Cardiac muscle cell (in vitro differentiated cells and primary cell): ENCODE results near the gene LCLAT1. TPM values are rescaled to one million over a fixed set of nuclear protein-coding genes. Genes with fewer than 3 reads are reported as not detected.

Experiments used
- DNase-seq, 2 donors: peaks; one replicate each; pipeline versions ENCODE4 v3.0.0 to v3.0.0-alpha.2; 2010 to 2017; ENCODE audit warnings: low read depth in 1 of 2, low spot score in 1 of 2
- H3K27ac ChIP-seq: fragments of 200-600 bp; sonication (generic); 2 replicates; pipeline ENCODE4 v1.5.1; 2016
- H3K27me3 ChIP-seq: fragments of 200-600 bp; sonication (generic); 2 replicates; pipeline ENCODE4 v1.6.0; 2016; ENCODE audit warnings: control low read depth
- H3K36me3 ChIP-seq: fragments of 200-600 bp; sonication (generic); 2 replicates; pipeline ENCODE4 v1.5.1; 2016; ENCODE audit warnings: control low read depth
- H3K4me1 ChIP-seq: fragments of 200-600 bp; sonication (generic); 2 replicates; pipeline ENCODE4 v1.8.1; 2017; ENCODE audit warnings: low read depth, mild to moderate bottlenecking, mixed run types
- H3K4me3 ChIP-seq: fragments of 200-600 bp; sonication (generic); 2 replicates; pipeline ENCODE4 v1.5.1; 2016; ENCODE audit warnings: mild to moderate bottlenecking
- H3K9me3 ChIP-seq: fragments of 200-600 bp; sonication (generic); 2 replicates; pipeline ENCODE4 v1.5.1; 2017; ENCODE audit warnings: low read depth, mild to moderate bottlenecking, control low read depth
- polyA plus RNA-seq: library from polyadenylated mRNA; unstranded; fragments of >200 nt; fragmentation: Nextera tagmentation; extraction: Ambion mirVana; gene quantifications from 2 replicates; pipeline ENCODE4 v1.2.1, GENCODE V29; 2016
- total RNA-seq: library from RNA; depleted of rRNA; stranded (reverse); fragments of >200 nt; gene quantifications from 2 replicates; pipeline ENCODE4 v1.2.3, GENCODE V29; 2016
- TF ChIP-seq, protein P1 (sequence below): IDR thresholded peaks from 2 replicates; pipeline ENCODE4 v1.5.1; 2012; ENCODE audit warnings: low read depth, mild to moderate bottlenecking, low read length

LCLAT1 gene
- total and polyA plus RNA-seq, 2 experiments from 2014 or later = 19.6 to 25.5 TPM

DNA sequence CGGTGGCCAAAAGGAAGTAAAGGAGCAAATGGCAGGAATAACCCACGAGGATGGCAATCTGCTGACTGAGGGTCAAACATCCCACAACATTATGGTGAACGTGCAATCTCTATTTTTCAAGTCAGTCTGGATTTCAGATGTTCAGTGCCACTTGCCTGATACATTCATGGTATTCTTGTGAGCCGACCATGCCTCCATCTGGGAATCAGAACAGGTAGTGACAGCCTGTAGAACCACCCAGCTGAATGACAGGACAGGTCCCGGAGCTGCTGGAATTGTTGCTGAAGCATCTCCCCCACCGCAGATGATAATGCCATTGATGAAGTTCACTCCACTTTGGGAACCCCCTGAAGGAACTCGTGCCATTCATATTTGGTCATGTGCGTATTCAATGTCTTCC, 237.0 kb downstream of the LCLAT1 start:
- TF ChIP-seq, protein P1, sequence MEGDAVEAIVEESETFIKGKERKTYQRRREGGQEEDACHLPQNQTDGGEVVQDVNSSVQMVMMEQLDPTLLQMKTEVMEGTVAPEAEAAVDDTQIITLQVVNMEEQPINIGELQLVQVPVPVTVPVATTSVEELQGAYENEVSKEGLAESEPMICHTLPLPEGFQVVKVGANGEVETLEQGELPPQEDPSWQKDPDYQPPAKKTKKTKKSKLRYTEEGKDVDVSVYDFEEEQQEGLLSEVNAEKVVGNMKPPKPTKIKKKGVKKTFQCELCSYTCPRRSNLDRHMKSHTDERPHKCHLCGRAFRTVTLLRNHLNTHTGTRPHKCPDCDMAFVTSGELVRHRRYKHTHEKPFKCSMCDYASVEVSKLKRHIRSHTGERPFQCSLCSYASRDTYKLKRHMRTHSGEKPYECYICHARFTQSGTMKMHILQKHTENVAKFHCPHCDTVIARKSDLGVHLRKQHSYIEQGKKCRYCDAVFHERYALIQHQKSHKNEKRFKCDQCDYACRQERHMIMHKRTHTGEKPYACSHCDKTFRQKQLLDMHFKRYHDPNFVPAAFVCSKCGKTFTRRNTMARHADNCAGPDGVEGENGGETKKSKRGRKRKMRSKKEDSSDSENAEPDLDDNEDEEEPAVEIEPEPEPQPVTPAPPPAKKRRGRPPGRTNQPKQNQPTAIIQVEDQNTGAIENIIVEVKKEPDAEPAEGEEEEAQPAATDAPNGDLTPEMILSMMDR = no peak
- no peaks in the 10 kb centered on the region for H3K9me3 ChIP-seq
- H3K4me3 ChIP-seq = no peak overlapping the region
- peaks cover 9% of the 10 kb centered on the region for H3K4me1 ChIP-seq
- H3K36me3 ChIP-seq = no peaks in the 10 kb centered on the region
- no peak for DNase-seq
- H3K27ac ChIP-seq = no peak overlapping the region
- H3K27me3 ChIP-seq = no peaks in the 10 kb centered on the region

DNA sequence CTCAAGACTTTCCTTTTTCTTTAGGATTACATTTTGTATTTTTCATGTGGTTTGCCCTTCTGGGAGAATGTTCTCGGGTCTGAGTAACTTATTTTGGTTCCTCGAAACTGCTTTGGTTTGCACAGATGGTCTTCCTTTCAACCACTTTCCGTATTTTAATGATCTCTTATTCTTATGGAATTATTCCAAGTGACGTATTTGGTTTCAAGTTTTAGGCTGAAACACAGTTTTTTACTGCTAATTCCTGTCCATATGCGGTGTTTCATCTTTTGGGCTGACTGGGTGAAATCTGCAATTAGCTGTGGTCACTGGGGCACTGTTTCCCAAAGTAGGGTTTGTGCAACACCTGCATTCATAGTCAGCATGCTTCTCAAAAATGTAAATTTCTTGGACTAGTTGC, 237.5 kb downstream of the LCLAT1 start:
- Histone ChIP-seq H3K27ac (no peak overlapping the region), H3K9me3 (no peaks in the 10 kb centered on the region), H3K4me1 (peaks cover 14% of the 10 kb centered on the region), H3K27me3 (no peaks in the 10 kb centered on the region), H3K4me3 (no peak overlapping the region), H3K36me3 (no peaks in the 10 kb centered on the region)
- no peak for DNase-seq
- TF ChIP-seq, protein P1 = no peak

DNA sequence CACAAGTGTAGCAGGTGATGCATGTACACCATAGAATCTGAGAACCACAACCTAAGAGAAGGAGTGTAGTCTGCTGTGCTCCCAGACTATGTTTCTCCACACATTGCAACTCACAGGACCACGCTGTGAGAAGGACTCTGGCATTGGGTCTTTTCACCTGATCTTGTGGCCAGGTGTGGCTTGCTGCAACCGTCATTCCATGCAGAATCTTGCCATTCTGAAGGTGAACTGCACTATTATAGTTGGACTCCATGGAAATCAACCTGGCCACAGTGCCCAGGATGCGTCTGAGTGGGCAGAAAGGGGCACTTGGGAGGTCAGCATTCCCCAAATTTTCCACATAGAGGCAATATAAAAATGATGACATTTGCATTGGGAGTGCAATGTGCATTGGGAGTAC, 237.9 kb downstream of the LCLAT1 start:
- DNase-seq = no peak
- TF ChIP-seq, protein P1 = no peak

DNA sequence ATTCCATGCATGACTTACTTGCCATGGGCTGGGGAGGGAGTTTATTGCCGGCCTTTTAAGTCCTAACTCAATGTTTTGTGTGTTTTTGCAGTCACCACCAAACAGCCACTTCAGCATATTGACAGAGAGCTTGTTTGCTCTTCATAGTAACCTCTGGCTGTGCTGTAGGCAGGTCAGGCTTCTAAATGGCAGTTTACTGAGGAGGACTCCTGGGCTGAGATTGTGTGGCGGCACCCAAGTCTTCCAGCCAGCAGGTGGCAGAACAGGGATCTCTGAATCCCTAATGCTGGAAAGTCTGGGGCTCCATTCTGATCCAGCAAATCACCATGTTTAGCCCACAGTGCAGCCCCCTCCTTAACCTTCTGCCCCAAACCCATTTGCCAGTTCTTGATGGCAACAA, 239.0 kb downstream of the LCLAT1 start:
- no peaks in the 10 kb centered on the region for H3K36me3 ChIP-seq
- peak in 1 of 2 donors; percentile 63 for DNase-seq
- no peaks in the 10 kb centered on the region for H3K9me3 ChIP-seq
- no peak overlapping the region for H3K4me3 ChIP-seq
- H3K27me3 ChIP-seq = no peaks in the 10 kb centered on the region
- H3K27ac ChIP-seq = no peak overlapping the region
- H3K4me1 ChIP-seq = peaks cover 20% of the 10 kb centered on the region
- TF ChIP-seq, protein P1 = peak; percentile 23

More for the DNA sequence above, 237.9 kb downstream of the LCLAT1 start:
- H3K27me3 ChIP-seq = no peaks in the 10 kb centered on the region
- H3K4me1 ChIP-seq = peaks cover 19% of the 10 kb centered on the region
- no peak overlapping the region for H3K27ac ChIP-seq
- H3K9me3 ChIP-seq = no peaks in the 10 kb centered on the region
- H3K36me3 ChIP-seq = no peaks in the 10 kb centered on the region
- H3K4me3 ChIP-seq = no peak overlapping the region

DNA sequence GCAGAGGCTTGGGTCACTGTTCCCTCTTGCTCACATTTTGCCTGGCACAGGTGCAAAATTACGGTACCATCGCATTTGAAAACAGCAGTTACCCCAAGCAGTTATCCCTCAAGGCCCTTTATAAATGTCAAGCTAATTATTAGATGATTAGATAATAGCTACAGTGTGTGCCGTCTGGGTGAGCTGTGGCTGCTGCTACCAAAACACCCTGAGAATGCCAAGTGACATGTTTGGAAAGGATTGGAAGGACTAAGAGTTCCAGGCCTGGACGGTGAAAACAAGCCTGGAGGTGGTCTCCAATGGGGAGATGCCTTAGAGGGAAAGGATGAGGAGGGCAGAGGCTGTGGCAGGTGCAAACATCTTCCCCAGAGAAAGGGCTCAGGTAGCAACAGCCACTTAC, 239.6 kb downstream of the LCLAT1 start:
- no peaks in the 10 kb centered on the region for H3K9me3 ChIP-seq
- TF ChIP-seq, protein P1 = no peak
- peaks cover 20% of the 10 kb centered on the region for H3K4me1 ChIP-seq
- no peaks in the 10 kb centered on the region for H3K27me3 ChIP-seq
- no peak for DNase-seq
- H3K36me3 ChIP-seq = no peaks in the 10 kb centered on the region
- H3K27ac ChIP-seq = no peak overlapping the region
- no peak overlapping the region for H3K4me3 ChIP-seq

DNA sequence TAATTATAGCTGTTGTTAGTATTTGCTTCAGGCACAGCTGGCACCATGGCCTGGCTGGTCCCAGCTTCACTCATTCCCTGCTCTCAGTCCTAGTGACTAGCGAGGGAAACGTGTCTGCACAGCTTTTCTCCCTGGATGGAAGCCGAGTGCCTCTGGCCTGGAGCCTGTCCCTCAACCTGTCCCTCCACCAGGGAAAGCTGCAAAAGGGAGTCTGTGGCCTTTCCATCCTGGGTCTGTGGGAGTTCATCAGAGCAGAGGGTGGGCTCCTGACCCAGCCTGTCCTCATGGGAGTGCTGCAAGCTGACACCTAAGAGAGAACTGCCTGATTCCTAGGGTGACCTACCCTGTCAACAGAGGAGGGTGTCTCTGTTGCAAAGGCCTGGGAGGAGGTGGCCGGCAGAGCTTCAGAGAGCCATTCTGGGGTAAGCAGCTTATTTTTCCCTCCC, 241.9 kb downstream of the LCLAT1 start:
- peak in 1 of 2 donors; percentile 56 for DNase-seq
- H3K4me3 ChIP-seq = no peak overlapping the region
- TF ChIP-seq, protein P1 = no peak

More for the DNA sequence above, 241.9 kb downstream of the LCLAT1 start:
- Histone ChIP-seq H3K9me3 (no peaks in the 10 kb centered on the region), H3K27me3 (no peaks in the 10 kb centered on the region), H3K4me1 (peaks cover 29% of the 10 kb centered on the region), H3K36me3 (no peaks in the 10 kb centered on the region), H3K27ac (peak overlapping the region; percentile 82)
